PC-3 (cell line): ENCODE measurements around the gene LRCH4. TPM values are rescaled to one million over a fixed set of nuclear protein-coding genes. Genes with fewer than 3 reads are reported as not detected.

Experiments
- ATAC-seq: fragments of 200-7000 bp; cut with Tn5 transposase; 2 replicates; pipeline ENCODE4 v1.9.1; 2020; ENCODE audit warnings: mild to moderate bottlenecking, moderate library complexity
- BruUV-seq: library from RNA; stranded (reverse); fragments of 400-500 nt; replicated peaks from 2 replicates; lab custom pipeline; 2021; lab: Mats Ljungman, UMichigan
- CTCF ChIA-PET: fragments of 300-600 bp; sonication (Branson Sonifier 250); formaldehyde crosslinking; loops from one replicate; lab custom pipeline; 2022; ENCODE audit warnings: antibody characterized with exemption; lab: Charles Lee
- POLR2A ChIA-PET: fragments of 300-600 bp; sonication (Branson Sonifier 250); formaldehyde crosslinking; loops from one replicate; lab custom pipeline; 2022; ENCODE audit warnings: antibody characterized with exemption; ENCODE audit not compliant: unreplicated experiment; lab: Charles Lee
- DNase-seq: peaks from one replicate; pipeline ENCODE4 v3.0.0-alpha.2; 2015
- H2AFZ ChIP-seq: fragments of 300-600 bp; sonication (generic); 2 replicates; pipeline ENCODE4 v1.6.0; 2016; ENCODE audit warnings: antibody characterized with exemption, low read length
- H3F3A ChIP-seq: fragments of 300-600 bp; sonication (generic); one replicate; pipeline ENCODE4 v1.6.0; 2017; ENCODE audit warnings: antibody characterized with exemption, low read length, control low read depth, mild to moderate bottlenecking; ENCODE audit not compliant: unreplicated experiment
- H3K27ac ChIP-seq: fragments of 300-600 bp; sonication (generic); 2 replicates; pipeline ENCODE4 v1.5.1; 2016; ENCODE audit warnings: mild to moderate bottlenecking, low read length
- H3K27me3 ChIP-seq: fragments of 300-600 bp; sonication (generic); 2 replicates; pipeline ENCODE4 v1.6.1; 2016; ENCODE audit warnings: low read length, mixed read lengths
- H3K36me3 ChIP-seq: fragments of 300-600 bp; sonication (generic); 2 replicates; pipeline ENCODE4 v1.6.1; 2016; ENCODE audit warnings: low read depth, mixed run types, low read length, mixed read lengths
- H3K4me1 ChIP-seq: fragments of 300-600 bp; sonication (generic); 2 replicates; pipeline ENCODE4 v1.5.1; 2016; ENCODE audit warnings: low read length; ENCODE audit not compliant: insufficient read depth
- H3K4me2 ChIP-seq: fragments of 300-600 bp; sonication (generic); 2 replicates; pipeline ENCODE4 v1.6.0; 2016; ENCODE audit warnings: low read length
- H3K4me3 ChIP-seq: fragments of 300-600 bp; sonication (generic); 2 replicates; pipeline ENCODE4 v1.5.1; 2016; ENCODE audit warnings: mild to moderate bottlenecking, low read length, mixed read lengths
- H3K79me2 ChIP-seq: fragments of 300-600 bp; sonication (generic); 2 replicates; pipeline ENCODE4 v1.6.1; 2017; ENCODE audit warnings: low read length, mixed read lengths
- H3K9ac ChIP-seq: fragments of 300-600 bp; sonication (generic); 2 replicates; pipeline ENCODE4 v1.6.0; 2016; ENCODE audit warnings: mild to moderate bottlenecking, low read length
- H3K9me2 ChIP-seq: fragments of 300-600 bp; sonication (generic); replicated peaks from 2 replicates; pipeline ENCODE4 v1.6.1; 2016; ENCODE audit warnings: mixed run types, low read length, mixed read lengths
- H3K9me3 ChIP-seq: fragments of 300-600 bp; sonication (generic); 2 replicates; pipeline ENCODE4 v1.6.1; 2016; ENCODE audit warnings: low read length, mixed read lengths
- H4K20me1 ChIP-seq: fragments of 300-600 bp; sonication (generic); 2 replicates; pipeline ENCODE4 v1.6.1; 2016; ENCODE audit warnings: low read length, mixed read lengths
- CTCF ChIP-seq: fragments of 300-600 bp; sonication (generic); conservative IDR thresholded peaks from 2 replicates; pipeline ENCODE4 v1.5.1; 2017; ENCODE audit warnings: antibody characterized with exemption, low read depth, mild to moderate bottlenecking, low read length
- EZH2 ChIP-seq: fragments of 300-600 bp; sonication (generic); IDR thresholded peaks from one replicate; pipeline ENCODE4 v1.6.1; 2017; ENCODE audit warnings: antibody characterized with exemption, mild to moderate bottlenecking, low read length; ENCODE audit not compliant: unreplicated experiment
- EZH2phosphoT487 ChIP-seq: fragments of 300-600 bp; sonication (generic); IDR thresholded peaks from 2 replicates; pipeline ENCODE4 v1.6.1; 2018; ENCODE audit warnings: mild to moderate bottlenecking, antibody characterized with exemption, low read length, borderline replicate concordance
- intact Hi-C: fragments of 100-400 bp; cut with micrococcal nuclease; formaldehyde crosslinking; loops from 2 replicates; pipeline ENCODE4 v1.9.0; 2023
- total RNA-seq: library from RNA; depleted of rRNA; stranded (reverse); fragments of >200 nt; gene quantifications from 2 replicates; pipeline ENCODE4 v1.2.3, GENCODE V29; 2014

LRCH4 gene
- total RNA-seq, 1 experiment from 2014 or later = 15.6 TPM

- no peak overlapping the region for H3K27ac ChIP-seq
- no peaks in the 10 kb centered on the region for H3K9me2 ChIP-seq
- POLR2A ChIA-PET = interaction anchor here (0.6 to 1.1 kb wide), 9 partner anchors 26 to 605 kb away, joined by 3 to 11 read pairs (median 4); partner anchors contain the start of genes FBXO24, LRCH4, MEPCE and PPP1R35
- CTCF ChIA-PET = interaction anchor here (0.6 to 0.8 kb wide), 6 partner anchors 20 to 184 kb away, joined by 3 to 6 read pairs (median 4); partner anchors contain the start of gene ZCWPW1
- peak overlapping the region; percentile 64 for H3K9ac ChIP-seq
- no peaks in the 10 kb centered on the region for H3K9me3 ChIP-seq
- ATAC-seq = peak; percentile 8
- no peaks in the 10 kb centered on the region for H3K36me3 ChIP-seq
- peak overlapping the region; percentile 99 for H3K4me2 ChIP-seq
- intact Hi-C loops = loop anchor here (1.0 kb wide), 1 partner anchor 60 kb away; the partner anchor contains the start of gene GNB2
- H2AFZ ChIP-seq = peak overlapping the region; percentile 77
- TSS peak; percentile 57 for BruUV-seq
- peak overlapping the region; percentile 70 for H3K4me3 ChIP-seq
- no peaks in the 10 kb centered on the region for H3K79me2 ChIP-seq
- H3K4me1 ChIP-seq = 0 out of 2 replicates have a peak, but pooled peaks cover 3% of the 10 kb centered on the region
- H4K20me1 ChIP-seq = no peaks in the 10 kb centered on the region
- H3K27me3 ChIP-seq = no peaks in the 10 kb centered on the region
- TF ChIP-seq EZH2phosphoT487 (no peak), EZH2 (no peak), CTCF (peak; percentile 21; the same call in 1 of the 2 replicates)
- H3F3A ChIP-seq = no peaks in the 10 kb centered on the region
- DNase-seq = peak; percentile 11
These were observed 26.9 kb upstream of the LRCH4 start for GRCh38 chr7:100612730-100613390.

- no peak for TF ChIP-seq EZH2
- TF ChIP-seq EZH2phosphoT487 = no peak
- TF ChIP-seq CTCF = no peak
- no peaks in the 10 kb centered on the region for H3K27me3 ChIP-seq
- BruUV-seq = no TSS peak
- H3K79me2 ChIP-seq = no peaks in the 10 kb centered on the region
- no peaks in the 10 kb centered on the region for H3K9me2 ChIP-seq
- peak; percentile 99 for DNase-seq
- H3K4me2 ChIP-seq = peak within 1 kb of the TSS; percentile 99
- no peaks in the 10 kb centered on the region for H4K20me1 ChIP-seq
- no peaks in the 10 kb centered on the region for H3F3A ChIP-seq
- peak; percentile 96 for ATAC-seq
- peak within 1 kb of the TSS; percentile 64 for H3K9ac ChIP-seq
- CTCF ChIA-PET = interaction anchor here (0.5 to 1.0 kb wide), 8 partner anchors 20 to 222 kb away, joined by 3 to 5 read pairs (median 4); partner anchors contain the start of gene FBXO24
- H3K36me3 ChIP-seq = no peaks in the 10 kb centered on the region
- H3K27ac ChIP-seq = peak within 1 kb of the TSS; percentile 23; the same call in 1 of the 2 replicates
- intact Hi-C loops = loop anchor here (1.0 kb wide), 1 partner anchor 61 kb away; the partner anchor contains the start of gene GNB2
- peak within 1 kb of the TSS; percentile 70 for H3K4me3 ChIP-seq
- H3K9me3 ChIP-seq = no peaks in the 10 kb centered on the region
- H2AFZ ChIP-seq = peak within 1 kb of the TSS; percentile 77
- peaks cover 6% of the 10 kb centered on the region; the same call in 1 of the 2 replicates for H3K4me1 ChIP-seq
- POLR2A ChIA-PET = interaction anchor here (0.6 to 1.1 kb wide), 11 partner anchors 24 to 1732 kb away, joined by 3 to 7 read pairs (median 3); partner anchors contain the start of genes FBXO24, LRCH4, MEPCE and PPP1R35
These were observed 26.2 kb upstream of the LRCH4 start, which contains the start of gene MOSPD3 for GRCh38 chr7:100611983-100612729. Gene MOSPD3 (plus strand): TSS chr7:100612540. CDS start chr7:100612792, 252 bp downstream.
